ENCODE results near the gene LAIR1. TPM values are rescaled to one million over a fixed set of nuclear protein-coding genes. Genes with fewer than 3 reads are reported as not detected.
A peak's percentile ranks its signal among the peaks of the same experiment; 100 is the strongest.
"Not testable (repeated sequence)": the region's sequence is repeated elsewhere in the genome, so short reads cannot be mapped to it uniquely, and the experiment has no call there.

The LAIR1 gene
- total RNA-seq, 1 donor from 2014 or later: not detected

- no peak for DNase-seq
Measured at GRCh38 chr19:54339646-54340358, 24.9 kb downstream of the LAIR1 start.

- no peak for DNase-seq
Measured at GRCh38 chr19:54338521-54338920, 26.2 kb downstream of the LAIR1 start.

GRCh38 chr19:54337858-54338230 lies 26.9 kb downstream of the LAIR1 start:
- DNase-seq: no peak

GRCh38 chr19:54336893-54337857 lies 27.6 kb downstream of the LAIR1 start:
- DNase-seq: no peak

- no peak for DNase-seq
Measured at GRCh38 chr19:54335979-54336892, 28.5 kb downstream of the LAIR1 start.

- no peak for DNase-seq
Measured at GRCh38 chr19:54335164-54335563, 29.6 kb downstream of the LAIR1 start.

GRCh38 chr19:54333586-54334298 lies 31.0 kb downstream of the LAIR1 start:
- DNase-seq: no peak

GRCh38 chr19:54332149-54332548 lies 32.6 kb downstream of the LAIR1 start:
- no peak for DNase-seq

- DNase-seq: no peak
Measured at GRCh38 chr19:54331626-54332025, 33.1 kb downstream of the LAIR1 start.

GRCh38 chr19:54329476-54330165 lies 35.1 kb downstream of the LAIR1 start:
- no peak for DNase-seq

GRCh38 chr19:54328781-54329180 lies 36.0 kb downstream of the LAIR1 start:
- not testable (repeated sequence) for DNase-seq

GRCh38 chr19:54325631-54326030 lies 39.1 kb downstream of the LAIR1 start:
- no peak for DNase-seq

- peak; percentile 70 for DNase-seq
Measured at GRCh38 chr19:54325194-54325621, 39.5 kb downstream of the LAIR1 start.

- no peak for DNase-seq
Measured at GRCh38 chr19:54324071-54324470, 40.7 kb downstream of the LAIR1 start.

GRCh38 chr19:54322934-54323333 lies 41.8 kb downstream of the LAIR1 start:
- not testable (repeated sequence) for DNase-seq

GRCh38 chr19:54322295-54322694 lies 42.4 kb downstream of the LAIR1 start:
- not testable (repeated sequence) for DNase-seq

GRCh38 chr19:54319892-54320670 lies 44.6 kb downstream of the LAIR1 start:
- DNase-seq: no peak

- no peak for DNase-seq
Measured at GRCh38 chr19:54319049-54319448, 45.7 kb downstream of the LAIR1 start.

- DNase-seq: no peak
Measured at GRCh38 chr19:54317965-54318240, 46.8 kb downstream of the LAIR1 start.

GRCh38 chr19:54317108-54317964 lies 47.4 kb downstream of the LAIR1 start:
- no peak for DNase-seq
